ENCODE results near the gene ACTA2.

GRCh38 chr10:88941026-88941425 lies 11.5 kb downstream of the ACTA2 start:
- TF ChIP-seq, protein P1, sequence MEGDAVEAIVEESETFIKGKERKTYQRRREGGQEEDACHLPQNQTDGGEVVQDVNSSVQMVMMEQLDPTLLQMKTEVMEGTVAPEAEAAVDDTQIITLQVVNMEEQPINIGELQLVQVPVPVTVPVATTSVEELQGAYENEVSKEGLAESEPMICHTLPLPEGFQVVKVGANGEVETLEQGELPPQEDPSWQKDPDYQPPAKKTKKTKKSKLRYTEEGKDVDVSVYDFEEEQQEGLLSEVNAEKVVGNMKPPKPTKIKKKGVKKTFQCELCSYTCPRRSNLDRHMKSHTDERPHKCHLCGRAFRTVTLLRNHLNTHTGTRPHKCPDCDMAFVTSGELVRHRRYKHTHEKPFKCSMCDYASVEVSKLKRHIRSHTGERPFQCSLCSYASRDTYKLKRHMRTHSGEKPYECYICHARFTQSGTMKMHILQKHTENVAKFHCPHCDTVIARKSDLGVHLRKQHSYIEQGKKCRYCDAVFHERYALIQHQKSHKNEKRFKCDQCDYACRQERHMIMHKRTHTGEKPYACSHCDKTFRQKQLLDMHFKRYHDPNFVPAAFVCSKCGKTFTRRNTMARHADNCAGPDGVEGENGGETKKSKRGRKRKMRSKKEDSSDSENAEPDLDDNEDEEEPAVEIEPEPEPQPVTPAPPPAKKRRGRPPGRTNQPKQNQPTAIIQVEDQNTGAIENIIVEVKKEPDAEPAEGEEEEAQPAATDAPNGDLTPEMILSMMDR (conservative IDR thresholded peaks at IDR 0.05 in 1 of 2, IDR thresholded peaks at IDR 0.05 in 1 of 2; ENCODE audit: extremely low read depth in 1 of 2, insufficient read depth in 1 of 2, low read depth in 1 of 2, low read length in 2 of 2), result no peak
- TF ChIP-seq EZH2 (IDR thresholded peaks at IDR 0.05; ENCODE audit: borderline replicate concordance, low read length), result no peak

Data from mammary epithelial cell (primary cell).